GM12875 (cell line): Measurements from ENCODE around the gene THUMPD2.

Experiments
- H3K4me3 ChIP-seq: one replicate; pipeline ENCODE4 v1.5.1; 2011; ENCODE audit warnings: low read depth, low read length, control low read depth
- CTCF ChIP-seq: IDR thresholded peaks from 2 replicates; pipeline ENCODE4 v1.5.1; 2011; ENCODE audit warnings: low read depth, mild to moderate bottlenecking, control low read depth, inconsistent platforms, low read length, moderate library complexity, borderline replicate concordance; ENCODE audit not compliant: insufficient read depth

The THUMPD2 gene

GRCh38 chr2:39735648-39736047 is 43.4 kb downstream of the THUMPD2 start:
- no peak for TF ChIP-seq CTCF
- no peak overlapping the region for H3K4me3 ChIP-seq

DNA sequence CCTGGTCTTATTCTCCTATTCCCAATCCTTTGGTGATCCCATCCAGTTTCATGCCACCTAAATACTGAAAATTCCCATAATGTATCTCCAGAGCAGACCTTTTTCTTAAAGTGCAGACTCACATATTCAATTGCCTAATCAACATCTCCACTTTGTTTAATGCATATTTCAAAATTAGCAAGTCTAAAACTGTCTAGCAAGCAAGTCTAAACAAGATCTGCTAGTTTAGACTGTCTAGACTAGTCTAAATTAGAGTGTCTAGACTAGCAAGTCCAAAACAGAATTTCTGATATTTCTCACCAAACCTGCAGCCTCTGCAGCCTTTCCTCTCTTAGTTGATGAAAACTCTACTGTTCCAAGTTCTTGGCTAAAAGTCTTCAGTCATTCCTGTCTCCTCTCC is 44.6 kb downstream of the THUMPD2 start:
- H3K4me3 ChIP-seq: no peak overlapping the region
- no peak for TF ChIP-seq CTCF

- no peak overlapping the region for H3K4me3 ChIP-seq
- no peak for TF ChIP-seq CTCF
These were observed 45.9 kb downstream of the THUMPD2 start for GRCh38 chr2:39733070-39733674.

GRCh38 chr2:39732482-39732881 is 46.6 kb downstream of the THUMPD2 start:
- H3K4me3 ChIP-seq: no peak overlapping the region
- no peak for TF ChIP-seq CTCF

- no peak for TF ChIP-seq CTCF
- no peak overlapping the region for H3K4me3 ChIP-seq
These were observed 47.5 kb downstream of the THUMPD2 start for GRCh38 chr2:39731546-39731945.

GRCh38 chr2:39730685-39731302 is 48.3 kb downstream of the THUMPD2 start:
- peak; percentile 72; the same call in 1 of the 2 replicates for TF ChIP-seq CTCF
- H3K4me3 ChIP-seq: no peak overlapping the region

GRCh38 chr2:39730276-39730675 is 48.8 kb downstream of the THUMPD2 start:
- no peak for TF ChIP-seq CTCF

More at GRCh38 chr2:39730276-39730675, 48.8 kb downstream of the THUMPD2 start:
- H3K4me3 ChIP-seq: no peak overlapping the region
